Panc1 (cell line): ENCODE measurements around the gene ABCC3. TPM values are rescaled to one million over a fixed set of nuclear protein-coding genes. Genes with fewer than 3 reads are reported as not detected.

ENCODE experiments used
- ATAC-seq: fragments of 200-7000 bp; cut with Tn5 transposase; 2 replicates; pipeline ENCODE4 v1.9.1; 2020; ENCODE audit warnings: mild to moderate bottlenecking, moderate library complexity
- BruUV-seq: library from RNA; stranded (reverse); fragments of 400-500 nt; replicated peaks from 2 replicates; lab custom pipeline; 2021; lab: Mats Ljungman, UMichigan
- CTCF ChIA-PET: fragments of 300-600 bp; sonication (Branson Sonifier 250); formaldehyde crosslinking; loops from one replicate; lab custom pipeline; 2022; ENCODE audit warnings: antibody characterized with exemption; lab: Charles Lee
- POLR2A ChIA-PET: fragments of 300-600 bp; sonication (Branson Sonifier 250); formaldehyde crosslinking; loops from one replicate; lab custom pipeline; 2022; ENCODE audit warnings: antibody characterized with exemption; lab: Charles Lee
- DNase-seq: peaks from one replicate; pipeline ENCODE4 v3.0.0-alpha.2; 2010; ENCODE audit warnings: low read depth, low spot score
- H3K27ac ChIP-seq: 2 replicates; pipeline ENCODE4 v1.5.1; 2011; ENCODE audit warnings: mild to moderate bottlenecking, low read length, inconsistent platforms
- H3K27me3 ChIP-seq: fragments of 200-500 bp; sonication (Bioruptor generic); 2 replicates; pipeline ENCODE4 v1.6.0; 2014; ENCODE audit warnings: low read length, inconsistent platforms; ENCODE audit not compliant: control insufficient read depth, insufficient read depth
- H3K36me3 ChIP-seq: fragments of 200-500 bp; sonication (Bioruptor generic); 2 replicates; pipeline ENCODE4 v1.5.1; 2014; ENCODE audit warnings: inconsistent platforms, mild to moderate bottlenecking, low read length, moderate library complexity; ENCODE audit not compliant: control insufficient read depth, insufficient read depth
- H3K4me1 ChIP-seq: 2 replicates; pipeline ENCODE4 v1.5.1; 2011; ENCODE audit warnings: inconsistent platforms, mild to moderate bottlenecking, low read length, moderate library complexity; ENCODE audit not compliant: control insufficient read depth, insufficient read depth
- H3K4me3 ChIP-seq, 2 experiments: 2 replicates each; pipeline ENCODE4 v1.5.1; 2011 to 2012; ENCODE audit warnings: low read depth in 2 of 2, low read length in 2 of 2, mild to moderate bottlenecking in 2 of 2, inconsistent platforms in 1 of 2, moderate library complexity in 1 of 2
- H3K9me3 ChIP-seq: fragments of 200-500 bp; sonication (Bioruptor generic); 2 replicates; pipeline ENCODE4 v1.5.1; 2014; ENCODE audit warnings: low read depth, mild to moderate bottlenecking, inconsistent platforms, low read length, moderate library complexity; ENCODE audit not compliant: control insufficient read depth, insufficient read depth
- POLR2AphosphoS5 ChIP-seq: IDR thresholded peaks from 2 replicates; pipeline ENCODE4 v1.6.1; 2012; ENCODE audit warnings: mild to moderate bottlenecking, low read depth, low read length, moderate library complexity
- SIN3A ChIP-seq: IDR thresholded peaks from 2 replicates; pipeline ENCODE4 v1.6.1; 2012; ENCODE audit warnings: low read depth, mild to moderate bottlenecking, low read length, moderate library complexity, borderline replicate concordance; ENCODE audit not compliant: insufficient read depth
- TCF7L2 ChIP-seq: IDR thresholded peaks from 2 replicates; pipeline ENCODE4 v1.6.1; 2011; ENCODE audit warnings: mild to moderate bottlenecking, low read depth, low read length, inconsistent platforms
- in situ Hi-C: cut with HindIII; loops from 2 replicates; pipeline ENCODE4 v1.10.0; 2016; ENCODE audit warnings: low sequenced_read_pairs, low pct_unique_long_range_greater_than_20kb
- intact Hi-C: fragments of 100-400 bp; cut with micrococcal nuclease; formaldehyde crosslinking; loops from one replicate; pipeline ENCODE4 v1.10.0; 2022; ENCODE audit not compliant: unreplicated experiment
- total RNA-seq: library from RNA; stranded (reverse); gene quantifications from one replicate; pipeline ENCODE4 v1.2.1, GENCODE V29; 2021; ENCODE audit not compliant: unreplicated experiment
- TF ChIP-seq, protein P1 (sequence below), 2 experiments: IDR thresholded peaks; 2 replicates each; pipeline ENCODE4 v1.6.1; 2011 to 2012; ENCODE audit warnings: low read depth in 2 of 2, control low read depth in 1 of 2, low read length in 1 of 2, mild to moderate bottlenecking in 1 of 2, moderate library complexity in 1 of 2; ENCODE audit not compliant: insufficient read depth in 1 of 2
- TF ChIP-seq, protein P2 (sequence below): fragments of 450-650 bp; IDR thresholded peaks from 2 replicates; pipeline ENCODE4 v1.5.1; 2017; ENCODE audit warnings: mild to moderate bottlenecking

The ABCC3 gene
- total RNA-seq, 1 experiment from 2014 or later: 128 TPM

DNA sequence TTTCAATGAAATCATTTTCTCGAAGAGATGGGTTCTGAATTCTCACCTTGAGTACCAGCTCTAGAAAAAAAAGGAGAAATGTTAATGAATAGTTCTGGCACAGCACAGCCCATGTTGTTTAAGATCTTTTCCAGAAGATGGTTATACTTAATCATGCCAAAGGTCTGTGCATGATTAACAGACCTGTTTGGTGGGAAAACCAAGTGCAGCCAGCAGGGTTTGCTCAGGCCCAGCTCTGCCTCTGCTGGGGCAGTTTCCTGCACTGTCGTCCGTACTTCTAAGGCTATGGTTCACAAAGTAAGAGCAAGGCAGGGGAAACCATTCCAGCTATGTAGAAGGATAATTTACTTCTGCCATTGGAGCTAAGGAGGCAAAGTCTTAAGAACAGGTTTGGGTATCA is 62.4 kb downstream of the ABCC3 start:
- Histone ChIP-seq H3K4me1 (peaks cover 34% of the 10 kb centered on the region), H3K27me3 (no peaks in the 10 kb centered on the region), H3K36me3 (peaks cover 48% of the 10 kb centered on the region), H3K9me3 (no peaks in the 10 kb centered on the region), H3K27ac (0 out of 2 replicates have a peak overlapping the region, but pooled peaks have one; percentile 14), H3K4me3 (no peak overlapping the region)
- ChIA-PET CTCF (interaction anchor here (1.5 kb wide), 1 partner anchor 67 kb away, joined by 3 read pairs; no protein-coding TSS in a partner anchor), POLR2A (interaction anchor here (0.6 kb wide), 1 partner anchor 8 kb away, joined by 12 read pairs; no protein-coding TSS in a partner anchor)
- no TSS peak for BruUV-seq
- DNase-seq (no peak), ATAC-seq (no peak)
- intact Hi-C loops: no loop called here
- TF ChIP-seq SIN3A: no peak
- TF ChIP-seq, protein P1, sequence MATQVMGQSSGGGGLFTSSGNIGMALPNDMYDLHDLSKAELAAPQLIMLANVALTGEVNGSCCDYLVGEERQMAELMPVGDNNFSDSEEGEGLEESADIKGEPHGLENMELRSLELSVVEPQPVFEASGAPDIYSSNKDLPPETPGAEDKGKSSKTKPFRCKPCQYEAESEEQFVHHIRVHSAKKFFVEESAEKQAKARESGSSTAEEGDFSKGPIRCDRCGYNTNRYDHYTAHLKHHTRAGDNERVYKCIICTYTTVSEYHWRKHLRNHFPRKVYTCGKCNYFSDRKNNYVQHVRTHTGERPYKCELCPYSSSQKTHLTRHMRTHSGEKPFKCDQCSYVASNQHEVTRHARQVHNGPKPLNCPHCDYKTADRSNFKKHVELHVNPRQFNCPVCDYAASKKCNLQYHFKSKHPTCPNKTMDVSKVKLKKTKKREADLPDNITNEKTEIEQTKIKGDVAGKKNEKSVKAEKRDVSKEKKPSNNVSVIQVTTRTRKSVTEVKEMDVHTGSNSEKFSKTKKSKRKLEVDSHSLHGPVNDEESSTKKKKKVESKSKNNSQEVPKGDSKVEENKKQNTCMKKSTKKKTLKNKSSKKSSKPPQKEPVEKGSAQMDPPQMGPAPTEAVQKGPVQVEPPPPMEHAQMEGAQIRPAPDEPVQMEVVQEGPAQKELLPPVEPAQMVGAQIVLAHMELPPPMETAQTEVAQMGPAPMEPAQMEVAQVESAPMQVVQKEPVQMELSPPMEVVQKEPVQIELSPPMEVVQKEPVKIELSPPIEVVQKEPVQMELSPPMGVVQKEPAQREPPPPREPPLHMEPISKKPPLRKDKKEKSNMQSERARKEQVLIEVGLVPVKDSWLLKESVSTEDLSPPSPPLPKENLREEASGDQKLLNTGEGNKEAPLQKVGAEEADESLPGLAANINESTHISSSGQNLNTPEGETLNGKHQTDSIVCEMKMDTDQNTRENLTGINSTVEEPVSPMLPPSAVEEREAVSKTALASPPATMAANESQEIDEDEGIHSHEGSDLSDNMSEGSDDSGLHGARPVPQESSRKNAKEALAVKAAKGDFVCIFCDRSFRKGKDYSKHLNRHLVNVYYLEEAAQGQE (IDR thresholded peaks at IDR 0.05; ENCODE audit: insufficient read depth in 1 of 2, low read depth in 2 of 2, low read length in 1 of 2): no peak
- TF ChIP-seq, protein P2, sequence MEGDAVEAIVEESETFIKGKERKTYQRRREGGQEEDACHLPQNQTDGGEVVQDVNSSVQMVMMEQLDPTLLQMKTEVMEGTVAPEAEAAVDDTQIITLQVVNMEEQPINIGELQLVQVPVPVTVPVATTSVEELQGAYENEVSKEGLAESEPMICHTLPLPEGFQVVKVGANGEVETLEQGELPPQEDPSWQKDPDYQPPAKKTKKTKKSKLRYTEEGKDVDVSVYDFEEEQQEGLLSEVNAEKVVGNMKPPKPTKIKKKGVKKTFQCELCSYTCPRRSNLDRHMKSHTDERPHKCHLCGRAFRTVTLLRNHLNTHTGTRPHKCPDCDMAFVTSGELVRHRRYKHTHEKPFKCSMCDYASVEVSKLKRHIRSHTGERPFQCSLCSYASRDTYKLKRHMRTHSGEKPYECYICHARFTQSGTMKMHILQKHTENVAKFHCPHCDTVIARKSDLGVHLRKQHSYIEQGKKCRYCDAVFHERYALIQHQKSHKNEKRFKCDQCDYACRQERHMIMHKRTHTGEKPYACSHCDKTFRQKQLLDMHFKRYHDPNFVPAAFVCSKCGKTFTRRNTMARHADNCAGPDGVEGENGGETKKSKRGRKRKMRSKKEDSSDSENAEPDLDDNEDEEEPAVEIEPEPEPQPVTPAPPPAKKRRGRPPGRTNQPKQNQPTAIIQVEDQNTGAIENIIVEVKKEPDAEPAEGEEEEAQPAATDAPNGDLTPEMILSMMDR: no peak
- no peak for TF ChIP-seq TCF7L2
- TF ChIP-seq POLR2AphosphoS5: no peak
- in situ Hi-C loops: no loop called here

DNA sequence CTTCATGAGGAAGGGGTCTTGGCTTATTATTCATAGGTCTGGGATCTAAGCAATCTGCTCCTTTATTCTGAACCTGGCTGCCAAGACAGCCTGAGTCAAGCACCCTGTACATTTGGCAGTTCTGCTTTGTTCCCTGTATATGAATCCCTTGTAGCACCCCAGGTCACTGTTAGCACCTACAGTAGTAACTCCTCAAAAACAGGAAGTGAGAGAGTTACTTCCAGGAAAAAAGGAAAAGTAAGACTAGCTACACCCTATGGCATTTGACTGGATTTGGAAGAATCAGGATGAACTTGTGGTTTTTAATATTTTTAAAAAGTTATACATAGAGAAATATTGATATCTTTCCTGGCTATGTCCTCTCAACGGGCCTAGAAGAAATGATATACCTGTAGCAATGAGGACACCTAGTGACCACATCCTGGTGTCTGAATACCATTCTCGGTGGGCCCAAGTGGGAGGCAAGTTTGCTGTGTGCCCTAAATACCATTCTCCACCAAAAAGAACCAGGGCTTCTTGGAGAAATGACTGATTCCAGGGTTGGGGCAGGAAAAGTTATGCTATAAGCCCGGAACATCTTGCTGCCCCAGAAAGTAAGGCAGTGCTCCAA is 63.1 kb downstream of the ABCC3 start:
- in situ Hi-C loops (no loop called here), intact Hi-C loops (no loop called here)
- peaks cover 26% of the 10 kb centered on the region for H3K4me1 ChIP-seq
- no peaks in the 10 kb centered on the region for H3K9me3 ChIP-seq
- ChIA-PET CTCF (interaction anchor here (1.5 kb wide), 1 partner anchor 67 kb away, joined by 3 read pairs; no protein-coding TSS in a partner anchor), POLR2A (no interaction called here)
- no peak overlapping the region for H3K27ac ChIP-seq
- no TSS peak for BruUV-seq
- DNase-seq: no peak
- no peaks in the 10 kb centered on the region for H3K27me3 ChIP-seq
- TF ChIP-seq SIN3A: no peak
- TF ChIP-seq, protein P2: peak; percentile 33
- no peak for ATAC-seq
- H3K4me3 ChIP-seq: no peak overlapping the region
- H3K36me3 ChIP-seq: peaks cover 48% of the 10 kb centered on the region
